GM18505 (cell line): Measurements from ENCODE around the gene TRIM7.

Source experiments
- ATAC-seq: cut with Tn5 transposase; IDR thresholded peaks from one replicate; pipeline ENCODE4 v1.9.1; 2021; ENCODE audit not compliant: unreplicated experiment
- POLR2A ChIP-seq: IDR thresholded peaks from 4 replicates; pipeline ENCODE4 v1.6.1; 2011; ENCODE audit warnings: borderline replicate concordance; ENCODE audit not compliant: insufficient read depth, insufficient read length; ENCODE audit errors: extremely low read depth

TRIM7 gene

DNA sequence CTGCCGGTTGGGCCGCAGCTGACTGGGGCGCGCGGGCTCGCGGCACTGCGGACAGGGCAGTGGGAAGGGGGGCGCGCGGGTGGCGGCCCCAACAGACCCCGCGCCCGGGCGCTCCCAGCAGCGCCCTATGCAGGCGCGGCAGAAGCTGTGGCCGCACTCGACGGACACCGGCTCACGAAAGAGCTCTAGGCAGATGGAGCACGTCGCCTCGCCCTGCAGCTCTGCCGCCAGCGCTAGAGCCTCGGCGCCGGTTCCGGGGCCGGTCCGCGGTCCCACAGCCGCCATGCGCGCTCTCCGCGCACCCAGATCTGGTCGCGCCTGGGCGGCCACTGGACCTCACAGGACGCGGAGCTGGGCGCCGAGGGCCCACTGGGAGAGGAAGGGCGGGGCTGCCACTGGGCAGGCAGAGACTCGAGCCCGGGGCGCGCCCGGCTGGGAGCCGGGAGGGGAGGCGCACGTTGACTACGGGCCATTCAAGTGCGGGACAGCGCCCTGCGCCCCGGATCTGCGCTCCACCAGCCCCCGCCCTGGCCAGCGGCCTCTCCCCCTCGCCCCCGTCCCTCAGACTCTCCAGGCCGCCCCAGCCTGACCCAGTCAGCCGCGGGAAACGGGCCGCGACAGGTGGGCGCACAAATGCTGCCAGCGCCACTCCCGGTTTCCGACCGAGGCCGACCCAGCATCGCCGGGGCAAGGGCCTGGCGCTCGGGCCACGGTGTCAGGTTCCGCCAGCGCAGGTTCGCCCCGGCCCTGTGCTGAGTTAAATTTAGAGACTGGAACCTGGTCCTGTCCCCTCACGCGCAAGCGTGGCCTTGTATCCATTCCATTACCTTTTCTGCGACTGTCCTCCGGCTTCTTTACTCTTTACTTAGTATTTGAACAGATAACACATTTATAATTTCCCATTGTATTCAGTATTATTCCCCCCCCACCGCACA lies at the start of gene TRIM7:
Gene TRIM7 (minus strand): TSS at position 371 of the 935 bp plus-strand sequence. CDS start 86 bp downstream, at position 285.
- ATAC-seq = no peak

DNA sequence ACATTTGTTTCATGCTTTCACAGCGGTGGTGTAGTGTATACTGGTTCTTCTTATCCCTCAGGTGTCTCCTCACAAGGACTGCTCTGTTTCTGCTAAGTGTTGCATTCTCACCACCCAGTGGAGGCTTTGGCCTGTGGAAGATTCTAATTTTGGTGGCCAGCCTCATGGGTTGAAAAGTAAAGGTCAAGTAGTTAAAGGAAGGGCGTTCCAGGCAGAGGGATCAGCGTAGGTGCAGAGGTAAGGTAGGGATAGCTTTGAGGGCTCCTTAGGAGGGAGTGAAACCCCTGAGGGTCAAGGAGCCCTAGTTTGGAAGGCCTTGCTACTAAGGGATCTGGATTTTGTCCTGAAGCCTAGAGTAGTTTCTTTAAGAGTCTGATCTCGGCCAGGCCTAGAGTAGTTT lies 43.3 kb upstream of the TRIM7 start:
- TF ChIP-seq POLR2A = no peak

More for the DNA sequence above, at the start of gene TRIM7:
- no peak for TF ChIP-seq POLR2A

DNA sequence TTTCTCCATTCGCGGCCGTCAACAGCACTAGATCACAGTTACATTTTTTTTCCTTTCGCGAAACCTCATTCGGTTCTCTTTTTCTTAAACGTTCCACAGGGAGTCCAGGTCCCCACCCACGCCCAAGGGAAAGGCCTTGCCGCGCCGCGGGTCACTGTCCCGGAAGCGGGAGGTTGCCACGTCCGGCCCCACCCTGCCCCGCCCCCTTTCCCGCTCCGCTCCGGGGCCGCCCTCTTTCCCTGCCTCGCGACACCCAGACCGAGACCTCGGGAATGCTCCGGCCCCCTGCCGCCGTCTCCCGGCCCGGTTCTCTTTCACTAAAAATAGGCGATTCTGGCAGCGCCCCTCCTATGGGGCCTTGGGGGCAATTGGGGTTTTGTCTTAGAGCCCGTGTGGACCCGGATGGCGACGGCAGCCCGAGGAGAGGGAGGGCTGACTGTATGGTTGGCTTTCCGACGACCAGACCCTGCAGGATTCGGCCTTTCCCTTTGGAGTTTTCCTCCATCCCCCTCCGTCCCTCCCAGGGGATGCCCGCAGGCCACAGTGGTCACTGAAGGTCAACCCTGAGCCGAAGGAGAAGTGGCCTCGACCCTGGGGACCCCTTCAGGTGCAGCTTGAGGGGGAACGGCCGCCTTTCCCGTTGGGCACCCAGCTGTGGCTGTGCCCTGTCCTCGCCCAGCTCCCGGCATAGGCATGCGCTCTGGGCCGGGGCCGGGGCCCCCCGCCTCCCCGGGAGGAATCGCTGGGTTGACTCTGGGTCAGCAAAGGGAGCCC lies 41.5 kb upstream of the TRIM7 start:
- ATAC-seq = peak; percentile 46
- peak; percentile 55 for TF ChIP-seq POLR2A

More for the DNA sequence above, 43.3 kb upstream of the TRIM7 start:
- no peak for ATAC-seq

DNA sequence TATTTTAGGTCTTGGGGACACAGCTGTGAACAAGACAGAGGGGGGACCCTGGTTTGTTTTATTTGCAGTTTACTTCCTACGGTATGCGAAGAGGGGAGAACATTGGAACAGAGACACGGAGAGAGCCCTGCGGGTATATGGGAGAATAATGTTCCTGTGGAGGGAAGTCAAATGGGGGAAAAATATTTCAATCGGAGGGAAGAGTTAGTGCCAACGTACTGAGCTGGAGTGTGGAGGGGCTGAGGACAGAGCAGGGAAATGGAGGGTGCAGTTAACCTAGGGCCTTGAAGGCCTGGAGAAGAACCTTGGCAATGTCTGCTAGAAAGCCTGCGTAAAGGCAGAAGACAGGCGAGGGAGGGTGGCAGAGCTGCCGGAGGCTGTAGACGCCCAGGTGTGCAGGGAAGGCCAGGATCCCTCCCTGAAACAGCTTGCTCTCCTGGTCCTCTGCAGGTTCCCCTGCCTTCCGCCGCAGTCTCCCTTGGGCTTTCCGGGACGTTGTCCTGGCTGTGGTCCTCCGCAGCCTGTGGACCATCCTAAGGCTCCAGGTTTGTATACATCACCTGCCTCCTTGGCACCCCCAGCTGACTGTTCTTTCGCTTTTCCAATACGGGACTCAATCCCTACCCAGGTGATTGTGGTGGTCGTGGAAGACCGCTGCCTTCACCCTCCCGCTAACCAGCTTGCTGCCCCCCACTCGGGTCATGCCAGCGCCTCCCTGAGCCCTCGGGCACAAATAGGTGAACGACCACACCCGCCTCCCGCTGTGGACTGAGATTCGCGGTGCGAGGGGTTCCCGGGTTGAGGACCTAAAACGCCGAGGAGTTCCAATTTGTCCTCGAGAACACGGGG lies 40.7 kb upstream of the TRIM7 start:
- TF ChIP-seq POLR2A = no peak
- ATAC-seq = no peak

DNA sequence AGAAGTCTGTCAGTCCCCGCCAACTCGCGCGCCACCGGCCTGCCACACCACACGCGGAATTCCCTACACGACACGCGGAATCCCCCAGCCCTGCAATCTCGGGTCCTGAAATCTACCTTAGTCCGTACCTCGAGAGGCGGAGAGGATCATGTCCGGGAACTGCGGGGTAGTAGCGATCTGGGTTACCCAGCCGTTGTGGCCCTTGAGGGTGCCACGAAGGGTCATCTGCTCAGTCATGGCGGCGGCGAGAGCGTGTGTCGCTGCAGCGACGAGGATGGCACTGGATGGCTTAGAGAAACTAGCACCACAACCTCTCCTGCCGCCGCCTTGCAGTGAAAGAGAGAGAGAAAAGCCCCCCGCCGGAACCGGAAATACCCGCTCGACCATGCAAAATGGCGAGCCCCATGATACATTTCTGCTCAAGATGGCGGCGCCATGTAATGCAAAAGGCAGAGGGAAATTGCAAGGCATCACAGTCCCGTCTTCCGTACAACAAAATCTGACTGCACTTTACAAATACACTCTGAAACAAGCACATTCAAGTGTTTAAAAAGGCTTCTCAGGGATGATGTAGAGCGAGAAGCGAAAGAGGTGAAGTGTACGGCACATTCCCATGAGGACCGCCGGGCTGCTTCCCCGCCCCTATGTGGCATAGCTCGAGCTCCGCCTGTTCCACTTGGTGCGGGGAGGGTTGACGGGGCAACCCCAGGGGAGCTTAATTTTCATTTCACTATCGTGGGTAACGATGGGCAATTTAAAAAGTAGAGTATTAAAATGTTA lies 38.8 kb upstream of the TRIM7 start, which contains the start of gene RACK1:
Gene RACK1 (minus strand): TSS at position 343 of the 780 bp plus-strand sequence. CDS start 106 bp downstream, at position 237.
- ATAC-seq = peak; percentile 63
- TF ChIP-seq POLR2A = peak; percentile 99

DNA sequence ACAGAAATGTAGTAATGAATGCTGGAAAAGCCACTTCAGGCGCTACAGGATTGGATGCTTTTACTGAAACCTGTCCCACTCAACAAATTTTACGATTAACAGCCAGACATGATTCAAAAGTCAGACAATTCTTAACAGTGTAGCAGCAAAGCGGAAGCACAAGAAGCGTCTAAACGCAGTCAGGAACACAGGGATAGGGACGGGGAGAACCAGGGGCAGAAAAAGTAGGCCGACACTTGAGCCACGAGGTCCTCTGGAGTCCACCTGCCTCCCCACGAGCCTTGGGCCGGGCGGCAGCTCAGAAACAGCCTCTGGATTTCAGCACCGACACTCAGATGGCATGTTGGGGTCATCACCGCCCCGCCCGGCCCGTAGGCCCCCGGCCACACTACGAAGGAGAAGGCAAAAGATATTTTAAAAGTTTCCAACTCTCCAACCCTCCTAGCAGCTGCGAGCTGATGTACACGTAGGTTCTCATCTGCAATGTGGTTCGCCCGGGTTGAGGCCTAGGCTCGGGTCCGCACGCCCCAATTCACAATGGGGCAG lies 38.1 kb upstream of the TRIM7 start:
- ATAC-seq = no peak
- TF ChIP-seq POLR2A = no peak

DNA sequence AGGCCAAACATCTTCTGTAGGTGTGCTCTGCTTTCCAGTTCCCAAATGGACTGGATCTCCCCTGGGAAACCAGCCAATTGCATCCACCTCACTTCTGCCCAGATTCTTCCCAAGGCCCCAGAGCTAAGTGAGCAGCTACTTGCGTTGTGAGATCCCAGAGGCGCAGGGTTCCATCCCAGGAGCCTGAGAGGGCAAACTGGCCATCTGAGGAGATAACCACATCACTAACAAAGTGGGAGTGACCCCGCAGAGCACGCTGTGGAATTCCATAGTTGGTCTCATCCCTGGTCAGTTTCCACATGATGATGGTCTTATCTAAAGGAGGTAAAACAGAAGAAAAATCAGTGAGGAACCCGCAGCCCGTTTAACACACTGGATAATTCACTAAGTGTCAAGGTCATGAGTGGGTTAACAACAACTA lies 37.0 kb upstream of the TRIM7 start:
- no peak for TF ChIP-seq POLR2A
- ATAC-seq = no peak

DNA sequence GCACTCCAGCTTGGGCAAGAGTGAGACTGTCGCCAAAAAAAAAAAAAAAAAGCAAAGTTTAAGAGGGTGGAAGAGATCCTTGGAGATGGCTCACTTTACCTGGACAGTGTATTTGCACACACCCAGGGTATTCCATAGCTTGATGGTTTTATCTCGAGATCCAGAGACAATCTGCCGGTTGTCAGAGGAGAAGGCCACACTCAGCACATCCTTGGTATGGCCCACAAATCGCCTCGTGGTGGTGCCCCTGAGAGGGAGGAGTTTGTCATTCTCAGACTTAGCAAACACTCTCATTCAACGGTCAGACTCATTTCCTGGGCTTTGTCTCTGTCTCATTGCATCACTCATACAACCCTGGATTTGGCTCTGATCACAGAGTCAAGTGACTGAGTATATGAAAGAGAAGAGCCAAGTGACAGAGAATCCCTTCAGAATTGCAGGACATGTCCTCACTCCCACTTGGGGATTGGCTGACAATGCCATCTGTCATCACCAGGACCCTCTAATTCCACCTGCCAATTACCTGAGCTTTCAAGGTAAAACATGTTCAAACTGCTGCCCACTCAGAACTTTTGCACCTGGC lies 36.5 kb upstream of the TRIM7 start:
- TF ChIP-seq POLR2A = no peak
- ATAC-seq = no peak

DNA sequence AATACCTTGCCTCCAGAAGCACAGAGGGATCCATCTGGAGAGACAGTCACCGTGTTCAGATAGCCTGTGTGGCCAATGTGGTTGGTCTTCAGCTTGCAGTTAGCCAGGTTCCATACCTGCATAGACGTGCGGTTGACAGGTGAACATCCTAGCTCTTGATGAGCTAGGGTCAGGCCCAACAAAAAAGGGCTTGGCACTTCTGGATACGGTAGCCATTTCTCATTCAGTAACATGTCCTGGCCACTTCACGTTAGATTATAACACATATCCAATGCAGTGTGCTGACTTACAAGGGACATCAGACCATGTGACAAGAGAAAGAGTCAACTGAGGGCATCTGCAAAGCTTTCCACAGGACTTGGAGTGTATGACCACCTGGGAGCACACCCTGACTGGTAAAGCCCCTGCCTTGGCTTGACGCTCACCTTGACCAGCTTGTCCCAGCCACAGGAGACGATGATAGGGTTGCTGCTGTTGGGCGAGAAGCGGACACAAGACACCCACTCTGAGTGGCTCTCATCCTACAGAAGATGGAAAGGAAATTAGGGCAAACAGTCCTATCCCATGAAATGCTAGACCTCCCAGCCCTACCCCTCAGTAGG lies 34.2 kb upstream of the TRIM7 start:
- TF ChIP-seq POLR2A = no peak
- no peak for ATAC-seq

DNA sequence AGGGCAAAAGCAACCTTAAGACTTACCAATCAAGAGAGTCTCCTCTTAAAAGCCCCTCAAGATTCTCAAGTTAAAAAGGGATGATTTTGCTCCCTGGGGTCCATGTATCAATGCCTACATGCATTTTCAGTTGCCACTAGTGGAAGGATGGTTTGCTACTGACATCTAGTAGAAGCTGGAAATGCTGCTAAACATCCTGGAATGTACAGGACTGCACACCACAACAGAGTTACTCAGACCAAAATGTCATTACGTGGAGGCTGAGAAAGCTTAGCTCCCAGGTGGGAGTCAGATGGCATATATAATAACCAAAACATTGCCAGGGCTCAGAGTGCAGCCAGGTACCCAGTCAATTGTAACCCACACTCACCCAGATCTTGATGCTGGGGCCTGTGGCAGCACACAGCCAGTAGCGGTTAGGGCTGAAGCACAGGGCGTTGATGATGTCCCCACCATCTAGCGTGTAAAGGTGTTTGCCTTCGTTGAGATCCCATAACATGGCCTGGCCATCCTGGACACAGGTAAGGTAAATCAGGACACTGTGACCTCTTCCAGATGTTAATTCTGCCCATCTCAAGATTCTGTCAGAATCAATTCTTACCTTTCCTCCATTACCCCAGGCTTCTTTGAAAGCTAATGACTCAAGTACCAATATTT lies 32.9 kb upstream of the TRIM7 start:
- peak; percentile 18 for TF ChIP-seq POLR2A
- no peak for ATAC-seq

DNA sequence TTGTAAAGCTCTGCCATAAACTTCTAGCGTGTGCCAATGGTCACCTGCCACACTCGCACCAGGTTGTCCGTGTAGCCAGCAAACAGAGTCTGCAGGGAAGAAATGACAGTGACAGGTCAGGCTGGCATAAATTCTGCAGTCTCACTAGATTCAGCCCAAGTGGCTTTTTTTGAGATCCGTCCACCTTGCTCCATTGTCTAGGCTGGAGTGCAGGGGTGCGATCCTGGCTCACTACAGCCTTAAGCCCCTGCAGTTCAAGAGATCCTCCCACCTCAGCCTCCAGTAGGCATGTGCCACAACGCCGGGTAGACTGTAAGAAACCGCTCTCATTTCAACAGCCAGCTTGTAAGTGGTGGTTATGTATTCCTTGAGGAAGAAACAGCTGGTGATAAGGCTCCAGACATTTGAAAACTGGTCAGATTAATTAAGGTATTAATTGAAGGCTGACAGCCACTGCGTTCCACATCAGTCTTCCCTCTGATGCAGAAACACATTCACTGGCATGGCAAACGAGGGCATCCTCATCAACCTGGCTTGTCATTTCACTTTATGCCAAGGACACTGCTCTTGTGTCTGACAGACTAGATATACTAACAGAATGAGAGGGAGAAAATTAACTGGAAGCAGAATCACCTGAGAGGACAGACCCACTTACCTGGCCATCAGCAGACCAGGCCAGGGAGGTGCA lies 32.1 kb upstream of the TRIM7 start:
- no peak for TF ChIP-seq POLR2A
- ATAC-seq = no peak

DNA sequence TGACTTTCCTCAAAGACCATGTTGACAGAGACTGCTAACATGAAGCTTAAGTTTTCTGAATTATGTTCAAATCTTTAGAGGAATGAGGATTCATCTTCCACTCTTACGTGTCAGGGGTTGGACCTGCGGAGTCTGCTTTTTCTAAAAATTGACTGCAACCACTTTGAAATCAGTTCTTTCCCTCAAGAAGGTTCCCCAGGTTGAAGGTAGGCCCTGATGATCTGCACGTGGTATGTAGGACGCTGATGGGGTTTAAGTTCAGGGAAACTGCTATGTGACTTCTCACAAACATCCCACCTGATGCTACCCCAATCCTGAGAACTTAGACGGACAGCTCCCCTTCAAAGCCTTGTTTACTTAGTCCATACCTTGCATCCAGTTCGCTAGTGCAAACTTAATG lies 31.5 kb upstream of the TRIM7 start:
- ATAC-seq = no peak

More for the DNA sequence above, 31.5 kb upstream of the TRIM7 start:
- no peak for TF ChIP-seq POLR2A
